Stimulated activated naive B cell treated with anti-CD40 and anti-IgM and Interleukin-4, amounts not matched to agents 10 μg/mL and 1 μg/mL and 100 μg/mL, for 72 hours (primary cell): Measurements from ENCODE around the gene UBA6.
"Not testable (repeated sequence)": the region's sequence is repeated elsewhere in the genome, so short reads cannot be mapped to it uniquely, and the experiment has no call there.

ENCODE experiments used
- ATAC-seq, 2 donors: fragments of 150-1000 bp; cut with Tn5 transposase; replicated peaks; 2 replicates each; pipeline ENCODE4 v1.10.0; 2021; ENCODE audit warnings: moderate library complexity in 1 of 2
- DNase-seq: peaks from one replicate; pipeline ENCODE4 v3.0.0; 2021
- H3K27ac Mint-ChIP-seq: one replicate; pipeline ENCODE4 v1.8.0; 2022; ENCODE audit warnings: mild to moderate bottlenecking, mixed read lengths
- H3K27me3 Mint-ChIP-seq, 2 donors: one replicate each; pipeline ENCODE4 v1.8.0; 2022; ENCODE audit warnings: mixed read lengths in 2 of 2
- H3K36me3 Mint-ChIP-seq, 2 donors: one replicate each; pipeline ENCODE4 v1.8.0; 2022; ENCODE audit warnings: mixed read lengths in 2 of 2, mild to moderate bottlenecking in 1 of 2
- H3K4me1 Mint-ChIP-seq, 2 donors: one replicate each; pipeline ENCODE4 v1.8.0; 2022; ENCODE audit warnings: mixed read lengths in 2 of 2, mild to moderate bottlenecking in 1 of 2
- H3K4me3 Mint-ChIP-seq, 2 donors: one replicate each; pipeline ENCODE4 v1.8.0; 2022; ENCODE audit warnings: mild to moderate bottlenecking in 2 of 2, mixed read lengths in 2 of 2, moderate library complexity in 1 of 2
- H3K9me3 Mint-ChIP-seq, 2 donors: one replicate each; pipeline ENCODE4 v1.8.0; 2022; ENCODE audit warnings: mixed read lengths in 2 of 2, mild to moderate bottlenecking in 1 of 2

Gene UBA6

DNA sequence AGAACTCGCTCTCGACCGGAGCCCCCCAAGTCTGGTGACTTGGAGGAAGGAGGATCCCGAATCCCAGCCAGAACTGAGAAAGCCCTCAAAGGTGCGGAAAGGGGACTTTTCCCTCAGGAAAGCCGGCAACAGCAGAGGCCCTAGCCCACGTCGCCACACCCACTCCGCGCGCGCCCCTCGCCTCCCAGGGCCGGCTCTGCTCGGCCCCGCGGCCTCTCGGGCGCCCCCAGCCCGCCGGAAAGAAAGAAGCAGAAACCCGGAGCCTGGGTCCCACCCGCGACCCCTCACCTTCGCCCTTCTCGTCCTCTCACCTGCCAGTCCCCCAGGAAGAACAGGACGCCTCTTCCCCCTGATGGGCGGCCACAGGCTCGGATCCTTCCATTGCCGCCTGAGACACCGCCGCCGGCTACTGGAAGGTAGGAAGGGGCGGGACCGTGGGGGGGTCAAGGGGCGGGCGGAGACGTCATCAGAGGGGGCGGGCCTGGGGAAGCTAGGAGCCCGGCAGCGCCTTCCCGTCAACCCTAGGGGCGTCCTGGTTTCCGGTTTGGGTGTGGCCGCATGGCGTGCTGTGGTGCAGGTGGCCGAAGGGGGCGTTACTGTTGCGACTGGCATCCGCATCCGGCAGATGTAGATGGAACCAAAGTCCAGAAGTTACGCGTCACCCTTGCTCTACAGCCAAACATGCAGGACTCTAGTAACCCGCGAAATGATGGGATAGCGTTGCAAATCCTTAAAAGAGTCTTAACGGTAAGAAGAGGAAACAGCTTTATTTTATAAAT lies at the start of gene UBA6:
TSS of gene UBA6 (minus strand) at position 418 of the 779 bp plus-strand sequence. CDS start at position 382, 36 bp downstream.
- peaks cover 19 to 42% of the 10 kb centered on the region in 2 donors for H3K36me3 Mint-ChIP-seq
- ATAC-seq = peak; percentile 98 to 99
- peaks cover 24 to 43% of the 10 kb centered on the region in 2 donors for H3K4me1 Mint-ChIP-seq

DNA sequence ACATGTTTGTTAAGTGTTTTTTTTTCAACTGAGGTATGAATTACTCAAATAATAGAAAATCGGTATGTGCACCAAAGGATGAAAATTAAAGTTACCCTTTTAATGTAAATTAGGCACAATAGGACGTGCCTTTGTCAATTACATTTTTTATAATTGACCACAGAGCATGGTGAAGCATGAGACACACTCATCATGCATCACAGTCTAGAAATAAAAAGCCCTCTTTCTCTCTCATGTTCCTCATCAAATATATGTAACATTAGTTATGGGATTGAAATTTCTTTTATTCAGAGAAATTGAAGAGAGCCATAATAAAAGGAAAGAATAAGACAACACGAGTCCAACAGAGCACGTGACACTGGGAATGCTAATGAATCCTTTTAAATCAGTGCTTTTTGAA lies 49.7 kb upstream of the UBA6 start:
- no peaks in the 10 kb centered on the region for H3K9me3 Mint-ChIP-seq
- no peak overlapping the region for H3K4me3 Mint-ChIP-seq
- H3K27ac Mint-ChIP-seq = no peak overlapping the region
- no peak for DNase-seq
- peaks cover 3 to 7% of the 10 kb centered on the region in 2 donors for H3K4me1 Mint-ChIP-seq
- H3K27me3 Mint-ChIP-seq = no peaks in the 10 kb centered on the region
- no peak for ATAC-seq
- no peaks in the 10 kb centered on the region for H3K36me3 Mint-ChIP-seq

More for the DNA sequence above, at the start of gene UBA6:
- Mint-ChIP-seq H3K27ac (peak within 1 kb of the TSS; percentile 98), H3K27me3 (no peaks in the 10 kb centered on the region), H3K9me3 (peaks cover 5 to 8% of the 10 kb centered on the region in 2 donors), H3K4me3 (peak within 1 kb of the TSS; percentile 98)
- DNase-seq = peak; percentile 95

DNA sequence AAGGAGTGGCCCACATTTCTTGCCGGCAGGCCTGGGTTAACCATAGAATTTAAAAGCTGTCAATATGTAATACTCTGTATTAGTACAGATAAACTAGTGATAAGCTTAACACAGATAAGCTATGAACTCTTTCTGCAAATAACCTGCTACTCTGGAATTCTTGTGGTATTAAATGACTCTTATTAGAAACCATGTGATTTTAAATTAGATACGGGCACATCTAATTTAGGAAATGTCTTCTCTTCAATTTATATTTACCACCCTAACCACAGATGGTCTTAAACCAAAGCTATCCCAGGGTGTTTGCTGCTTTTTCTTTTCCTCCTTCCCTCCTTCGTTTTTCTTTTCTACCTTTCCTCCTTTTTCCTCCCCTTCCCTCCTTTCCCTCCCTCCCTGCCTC lies 48.3 kb upstream of the UBA6 start:
- Mint-ChIP-seq H3K9me3 (no peaks in the 10 kb centered on the region), H3K4me1 (peaks cover 3 to 7% of the 10 kb centered on the region in 2 donors), H3K36me3 (no peaks in the 10 kb centered on the region), H3K27me3 (no peaks in the 10 kb centered on the region), H3K27ac (no peak overlapping the region), H3K4me3 (no peak overlapping the region)
- DNase-seq (no peak), ATAC-seq (no peak)

DNA sequence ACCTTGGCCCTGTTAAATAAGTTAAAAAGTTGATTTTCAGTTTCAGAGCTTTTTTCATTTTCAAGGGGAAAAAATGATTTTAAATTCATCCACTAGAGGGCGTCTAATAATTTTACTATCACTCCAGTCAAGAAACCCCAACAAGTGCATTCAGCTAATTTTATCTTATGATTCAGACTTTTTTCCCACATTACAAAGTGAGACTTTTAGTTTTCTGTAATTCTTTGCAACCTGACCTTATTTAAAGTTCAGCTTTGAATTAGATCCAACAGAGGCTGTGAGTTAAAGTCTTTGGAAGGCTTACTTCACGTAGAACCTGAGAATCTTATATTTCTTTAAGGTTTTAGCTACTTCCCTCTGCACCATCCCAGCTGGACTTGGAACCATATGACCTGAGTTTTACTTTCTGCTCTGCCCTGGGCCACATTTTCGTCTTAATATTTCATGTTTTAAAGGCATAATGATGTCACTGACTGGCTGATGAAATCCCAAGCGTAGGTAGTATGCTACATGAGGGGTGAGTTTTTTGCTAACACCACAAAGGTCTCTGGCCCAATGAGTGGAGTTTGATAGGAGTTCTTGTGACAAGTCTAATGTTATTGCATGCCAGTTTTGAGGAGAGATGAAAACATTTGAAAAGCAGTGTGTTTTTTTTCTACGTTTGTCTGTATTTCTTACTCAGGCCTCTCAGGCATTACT lies 46.0 kb upstream of the UBA6 start:
- no peak overlapping the region for H3K27ac Mint-ChIP-seq
- H3K4me1 Mint-ChIP-seq = peaks cover 3 to 8% of the 10 kb centered on the region in 2 donors
- H3K9me3 Mint-ChIP-seq = peaks cover 0 to under 1% of the 10 kb centered on the region in 2 donors
- no peak for DNase-seq
- H3K27me3 Mint-ChIP-seq = no peaks in the 10 kb centered on the region
- peak; percentile 23 to 29 for ATAC-seq
- no peak overlapping the region for H3K4me3 Mint-ChIP-seq
- H3K36me3 Mint-ChIP-seq = peaks cover 8 to 10% of the 10 kb centered on the region in 2 donors

DNA sequence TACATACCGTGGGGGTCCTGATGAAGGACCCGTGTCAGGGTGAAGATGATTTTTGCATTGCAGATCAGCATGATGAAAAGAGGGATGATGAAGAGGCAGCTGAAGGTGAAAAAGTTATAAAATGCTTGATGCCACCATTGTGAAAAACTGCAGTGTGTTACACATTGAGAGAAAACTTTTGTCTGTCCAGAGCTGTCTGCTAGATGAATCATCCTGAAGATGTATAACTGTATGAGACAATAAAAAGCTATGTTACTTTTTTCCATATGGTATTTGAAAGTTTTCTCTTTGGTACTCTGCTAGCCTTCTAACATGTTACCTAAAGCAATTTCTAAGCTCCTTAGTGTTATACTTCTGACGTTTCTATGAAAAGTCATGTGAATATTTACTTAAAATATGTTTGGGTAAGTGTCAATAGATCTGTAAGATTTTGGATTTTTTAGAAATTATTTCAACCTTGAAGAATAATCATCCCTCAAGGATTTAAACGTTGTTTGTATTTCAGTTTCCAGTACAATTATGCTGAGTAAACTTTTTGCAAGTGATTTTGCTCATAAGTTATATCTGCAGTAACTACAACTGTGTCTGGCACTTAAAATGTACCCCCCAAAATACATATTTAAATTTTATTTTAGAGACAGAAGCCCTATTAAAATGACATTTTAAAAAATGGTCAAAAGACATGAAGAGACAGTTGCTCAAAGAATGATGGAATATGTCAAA lies 43.8 kb upstream of the UBA6 start:
- peaks cover 12 to 16% of the 10 kb centered on the region in 2 donors for H3K36me3 Mint-ChIP-seq
- no peak overlapping the region for H3K4me3 Mint-ChIP-seq
- peaks cover 0 to 3% of the 10 kb centered on the region in 2 donors for H3K9me3 Mint-ChIP-seq
- no peaks in the 10 kb centered on the region for H3K27me3 Mint-ChIP-seq
- peaks cover 3 to 12% of the 10 kb centered on the region in 2 donors for H3K4me1 Mint-ChIP-seq
- DNase-seq = no peak
- no peak for ATAC-seq
- no peak overlapping the region for H3K27ac Mint-ChIP-seq

DNA sequence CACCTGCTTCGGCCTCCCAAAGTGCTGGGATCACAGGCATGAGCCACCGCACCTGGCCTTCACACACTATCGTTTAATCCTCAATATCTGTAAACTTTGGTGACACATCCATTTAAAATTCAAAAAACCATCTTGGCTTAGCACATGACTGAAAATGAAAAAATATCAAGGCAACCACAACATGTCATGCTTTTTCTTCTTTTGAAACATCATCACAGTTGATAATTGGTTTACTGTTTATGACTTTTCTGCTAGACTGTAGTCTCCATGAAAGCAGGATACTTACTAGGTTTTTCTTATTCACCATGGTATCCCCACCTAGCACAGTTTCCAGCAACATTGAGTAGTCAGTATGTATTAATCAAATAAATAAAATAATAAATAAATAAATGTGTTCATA lies 42.2 kb upstream of the UBA6 start:
- H3K4me1 Mint-ChIP-seq = peaks cover 3 to 12% of the 10 kb centered on the region in 2 donors
- H3K36me3 Mint-ChIP-seq = peaks cover 12 to 16% of the 10 kb centered on the region in 2 donors
- H3K9me3 Mint-ChIP-seq = peaks cover 0 to 3% of the 10 kb centered on the region in 2 donors
- no peak overlapping the region for H3K27ac Mint-ChIP-seq
- no peaks in the 10 kb centered on the region for H3K27me3 Mint-ChIP-seq
- ATAC-seq (no peak), DNase-seq (no peak)
- no peak overlapping the region for H3K4me3 Mint-ChIP-seq

DNA sequence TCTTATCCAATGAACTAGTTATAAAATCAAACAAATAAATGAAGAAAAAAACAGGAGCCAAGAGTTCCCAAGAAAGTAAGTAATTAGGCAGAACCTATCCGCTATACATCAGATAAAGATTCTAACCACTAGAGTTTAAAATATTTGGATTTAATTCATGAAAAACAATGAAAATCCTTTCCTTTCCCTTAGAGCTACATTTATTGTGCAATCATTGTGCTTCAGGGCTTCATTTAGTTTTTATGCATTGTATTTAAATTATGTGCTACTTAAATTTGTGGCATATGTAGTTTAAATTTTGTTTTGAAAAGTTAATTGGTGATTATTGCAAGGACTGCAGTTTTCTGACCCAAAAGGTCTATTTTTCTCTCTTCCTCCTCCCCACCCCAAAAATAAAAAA lies 35.3 kb upstream of the UBA6 start:
- Mint-ChIP-seq H3K36me3 (peaks cover 17 to 27% of the 10 kb centered on the region in 2 donors), H3K9me3 (no peaks in the 10 kb centered on the region), H3K4me3 (no peak overlapping the region), H3K27me3 (no peaks in the 10 kb centered on the region), H3K4me1 (no peaks in the 10 kb centered on the region), H3K27ac (no peak overlapping the region)
- ATAC-seq (no peak), DNase-seq (no peak)

DNA sequence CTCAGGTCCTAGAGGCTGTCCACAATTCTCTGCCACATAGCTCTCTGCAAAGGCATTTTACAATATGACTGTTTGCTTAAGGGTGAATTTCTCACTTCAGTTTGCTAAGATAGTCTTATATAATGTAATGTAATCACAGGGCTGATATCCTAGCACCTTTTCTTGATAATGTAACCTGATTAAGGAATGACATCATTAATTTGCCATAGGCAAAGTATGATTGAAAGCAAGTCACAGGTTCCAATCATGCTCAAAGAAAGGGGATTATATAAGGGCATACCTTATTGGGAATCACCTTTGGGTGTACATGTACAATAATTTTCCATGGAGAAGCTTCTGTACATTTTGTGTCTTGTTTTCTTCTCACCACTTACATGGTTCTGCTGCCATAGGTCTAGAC lies 34.4 kb upstream of the UBA6 start:
- Mint-ChIP-seq H3K4me3 (no peak overlapping the region), H3K27me3 (no peaks in the 10 kb centered on the region), H3K9me3 (no peaks in the 10 kb centered on the region), H3K27ac (no peak overlapping the region), H3K36me3 (peaks cover 23 to 34% of the 10 kb centered on the region in 2 donors), H3K4me1 (no peaks in the 10 kb centered on the region)
- DNase-seq = no peak
- no peak for ATAC-seq

DNA sequence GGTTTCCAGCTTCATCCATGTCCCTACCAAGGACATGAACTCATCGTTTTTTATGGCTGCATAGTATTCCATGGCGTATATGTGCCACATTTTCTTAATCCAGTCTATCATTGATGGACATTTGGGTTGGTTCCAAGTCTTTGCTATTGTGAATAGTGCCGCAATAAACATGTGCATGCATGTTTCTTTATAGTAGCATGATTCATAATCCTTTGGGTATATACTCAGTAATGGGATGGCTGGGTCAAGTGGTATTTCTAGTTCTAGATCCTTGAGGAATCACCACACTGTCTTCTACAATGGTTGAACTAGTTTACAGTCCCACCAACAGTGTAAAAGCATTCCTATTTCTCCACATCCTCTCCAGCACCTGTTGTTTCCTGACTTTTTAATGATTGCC lies 29.6 kb upstream of the UBA6 start:
- H3K27me3 Mint-ChIP-seq, H3K9me3 Mint-ChIP-seq, ATAC-seq, H3K4me3 Mint-ChIP-seq, H3K27ac Mint-ChIP-seq, DNase-seq, H3K4me1 Mint-ChIP-seq: not testable (repeated sequence)
- peaks cover 41 to 55% of the 10 kb centered on the region in 2 donors for H3K36me3 Mint-ChIP-seq

DNA sequence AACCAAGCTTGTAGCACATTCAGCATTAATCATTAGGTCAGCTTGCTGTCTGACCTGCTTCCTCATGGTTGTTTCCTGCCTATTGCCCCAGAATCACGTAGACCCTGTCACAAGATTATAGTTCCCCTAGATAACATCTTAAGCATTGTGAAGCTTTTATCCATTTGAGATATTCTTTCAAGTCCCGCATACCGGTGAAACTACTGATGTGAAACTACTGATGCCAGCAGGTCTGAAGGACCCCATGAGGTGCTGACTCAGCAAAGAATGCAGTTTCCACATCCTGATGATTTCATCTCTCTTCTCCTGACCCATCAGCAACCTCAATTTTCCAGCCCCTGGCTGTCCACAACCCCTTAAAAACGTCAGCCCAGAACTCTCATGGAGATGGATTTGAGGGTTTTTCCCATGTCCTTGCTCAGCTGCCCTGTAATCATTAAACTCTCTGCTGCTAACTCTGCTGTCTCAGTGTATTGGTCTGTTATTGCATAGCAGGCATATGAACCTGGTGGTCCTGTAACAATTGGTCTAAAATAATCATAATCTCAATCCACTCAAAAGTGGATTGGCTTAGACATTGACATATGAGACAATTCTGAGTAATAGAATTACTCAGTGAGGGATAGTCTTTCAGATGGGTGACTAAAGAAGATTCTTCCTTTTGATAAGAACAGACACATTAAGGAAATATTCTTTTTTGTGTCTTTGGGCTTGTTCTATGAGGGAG lies 26.3 kb upstream of the UBA6 start:
- ATAC-seq = no peak
- Mint-ChIP-seq H3K36me3 (peaks cover 35 to 42% of the 10 kb centered on the region in 2 donors), H3K4me1 (peaks cover 2 to 9% of the 10 kb centered on the region in 2 donors), H3K9me3 (peaks cover 0 to 2% of the 10 kb centered on the region in 2 donors), H3K27me3 (no peaks in the 10 kb centered on the region), H3K4me3 (no peak overlapping the region), H3K27ac (no peak overlapping the region)
- no peak for DNase-seq

DNA sequence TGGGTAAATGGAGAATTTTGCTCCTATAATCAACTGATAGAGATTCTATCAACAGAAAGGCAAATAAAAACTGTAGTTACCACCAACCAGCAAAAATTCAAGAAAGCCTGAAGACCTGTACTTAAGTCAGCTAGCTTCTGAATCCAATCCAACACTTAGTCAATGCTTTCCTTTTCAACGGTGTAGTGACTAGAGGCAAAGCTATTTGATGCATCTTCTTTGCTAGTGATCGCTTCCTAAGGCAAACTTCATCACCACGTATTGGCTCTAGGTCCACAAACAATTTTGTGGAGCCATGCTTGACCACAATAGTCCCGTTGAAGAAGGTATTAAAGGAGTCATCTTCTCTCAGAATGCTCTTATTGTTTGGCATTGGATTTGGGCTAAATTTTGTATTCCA lies 25.0 kb upstream of the UBA6 start:
- no peak overlapping the region for H3K4me3 Mint-ChIP-seq
- peaks cover 24 to 39% of the 10 kb centered on the region in 2 donors for H3K36me3 Mint-ChIP-seq
- no peak for ATAC-seq
- H3K4me1 Mint-ChIP-seq = peaks cover 2 to 9% of the 10 kb centered on the region in 2 donors
- H3K27ac Mint-ChIP-seq = no peak overlapping the region
- H3K9me3 Mint-ChIP-seq = peaks cover 0 to 2% of the 10 kb centered on the region in 2 donors
- H3K27me3 Mint-ChIP-seq = no peaks in the 10 kb centered on the region
- DNase-seq = no peak

DNA sequence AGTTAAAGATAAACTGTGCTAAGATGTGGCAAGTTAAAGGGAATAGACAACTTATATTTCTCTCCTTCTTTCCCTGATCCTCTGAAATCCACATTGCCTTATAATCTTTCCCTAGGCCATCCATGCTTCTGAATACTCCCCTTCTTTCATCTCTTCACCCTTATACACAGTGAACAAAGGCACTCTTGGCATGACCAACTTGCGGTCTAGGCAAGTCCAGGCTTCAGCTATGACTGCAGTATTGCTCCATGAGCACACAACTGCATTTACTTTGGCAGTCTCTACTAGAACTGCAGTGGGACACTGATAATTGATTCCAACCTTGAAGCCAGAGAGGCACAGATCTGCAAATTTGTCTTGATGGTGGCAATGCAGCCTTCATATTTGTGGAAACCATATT lies 24.2 kb upstream of the UBA6 start:
- DNase-seq (no peak), ATAC-seq (no peak)
- Mint-ChIP-seq H3K36me3 (peaks cover 18 to 40% of the 10 kb centered on the region in 2 donors), H3K27ac (no peak overlapping the region), H3K4me1 (peaks cover 2 to 9% of the 10 kb centered on the region in 2 donors), H3K4me3 (no peak overlapping the region), H3K27me3 (no peaks in the 10 kb centered on the region), H3K9me3 (peaks cover 0 to 2% of the 10 kb centered on the region in 2 donors)

DNA sequence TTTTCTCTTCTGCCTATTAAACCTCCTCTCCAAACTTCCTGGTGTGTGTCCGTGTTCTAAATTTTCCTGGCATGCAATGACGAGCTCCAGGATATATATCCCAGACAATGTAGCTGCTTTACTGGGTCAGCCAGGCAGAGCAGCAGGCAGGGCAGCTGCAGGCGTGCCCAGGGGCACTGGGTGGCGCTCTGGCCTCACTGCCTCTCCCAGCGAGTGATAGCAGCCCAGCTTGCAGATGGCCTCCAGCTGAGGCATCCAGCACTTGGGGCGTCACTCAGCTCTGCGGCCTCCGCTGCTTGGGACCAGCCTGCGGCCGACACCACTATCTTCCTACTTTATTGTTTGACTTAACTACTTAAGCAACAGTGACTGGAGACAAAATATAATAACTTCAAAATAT lies 23.0 kb upstream of the UBA6 start:
- H3K4me1 Mint-ChIP-seq = peaks cover 2 to 9% of the 10 kb centered on the region in 2 donors
- peaks cover 10 to 31% of the 10 kb centered on the region in 2 donors for H3K36me3 Mint-ChIP-seq
- no peak overlapping the region for H3K27ac Mint-ChIP-seq
- H3K4me3 Mint-ChIP-seq = no peak overlapping the region
- ATAC-seq = no peak
- peaks cover 0 to 2% of the 10 kb centered on the region in 2 donors for H3K9me3 Mint-ChIP-seq
- no peaks in the 10 kb centered on the region for H3K27me3 Mint-ChIP-seq
- no peak for DNase-seq

DNA sequence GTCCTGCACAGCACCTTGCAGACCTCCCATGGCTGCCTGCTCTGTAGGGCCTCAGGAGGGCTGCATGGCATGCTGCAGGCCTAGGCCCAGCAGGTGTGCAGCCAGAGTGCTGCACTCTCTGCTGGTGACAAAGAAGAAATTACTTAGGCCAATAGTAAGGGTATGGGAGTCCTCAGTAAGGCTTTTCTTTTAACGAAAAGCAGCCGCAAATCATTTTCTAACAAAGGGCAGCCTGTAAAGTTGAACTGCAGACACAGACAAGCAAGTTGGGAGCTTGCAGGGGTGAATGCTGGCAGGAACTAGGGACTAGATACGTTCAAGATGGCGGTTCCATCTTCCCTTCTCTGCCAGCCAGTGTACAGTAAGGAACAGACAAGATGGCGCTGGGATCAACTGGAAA lies 22.4 kb upstream of the UBA6 start:
- Mint-ChIP-seq H3K4me1 (peaks cover 2 to 9% of the 10 kb centered on the region in 2 donors), H3K4me3 (no peak overlapping the region), H3K36me3 (peaks cover 5 to 25% of the 10 kb centered on the region in 2 donors), H3K9me3 (peaks cover 0 to 2% of the 10 kb centered on the region in 2 donors), H3K27me3 (no peaks in the 10 kb centered on the region), H3K27ac (no peak overlapping the region)
- DNase-seq = no peak
- no peak for ATAC-seq
